Subcutaneous abdominal adipose tissue (tissue), 5 donors: Measurements from ENCODE around the gene ZNF692.
"Not testable (repeated sequence)": the region's sequence is repeated elsewhere in the genome, so short reads cannot be mapped to it uniquely, and the experiment has no call there.

ENCODE experiments used
- H3K27ac ChIP-seq: one replicate; pipeline ENCODE4 v1.7.0; 2013; ENCODE audit warnings: low read depth, mild to moderate bottlenecking, inconsistent platforms, low read length, moderate library complexity
- H3K27me3 ChIP-seq, 5 donors: one replicate each; pipeline ENCODE4 v1.7.0; 2013; ENCODE audit warnings: low read length in 5 of 5, inconsistent platforms in 1 of 5; ENCODE audit not compliant: control insufficient read depth in 5 of 5, insufficient read depth in 4 of 5
- H3K36me3 ChIP-seq, 5 donors: one replicate each; pipeline ENCODE4 v1.7.0; 2013; ENCODE audit warnings: low read length in 5 of 5; ENCODE audit not compliant: control insufficient read depth in 5 of 5, insufficient read depth in 5 of 5
- H3K4me1 ChIP-seq, 5 donors: one replicate each; pipeline ENCODE4 v1.7.0; 2013; ENCODE audit warnings: low read length in 5 of 5, mild to moderate bottlenecking in 3 of 5, moderate library complexity in 1 of 5; ENCODE audit not compliant: control insufficient read depth in 5 of 5, insufficient read depth in 5 of 5
- H3K4me3 ChIP-seq, 5 donors: one replicate each; pipeline ENCODE4 v1.7.0; 2013; ENCODE audit warnings: low read length in 5 of 5, low read depth in 1 of 5
- H3K9ac ChIP-seq, 5 donors: one replicate each; pipeline ENCODE4 v1.7.0; 2013; ENCODE audit warnings: low read length in 5 of 5, mild to moderate bottlenecking in 4 of 5, moderate library complexity in 3 of 5
- H3K9me3 ChIP-seq, 5 donors: one replicate each; pipeline ENCODE4 v1.7.0; 2013; ENCODE audit warnings: low read length in 5 of 5; ENCODE audit not compliant: control insufficient read depth in 5 of 5
- donor health status: healthy.
- donor health status: healthy.
- donor health status: healthy.
- donor health status: healthy.
- donor health status: healthy.

Gene ZNF692

DNA sequence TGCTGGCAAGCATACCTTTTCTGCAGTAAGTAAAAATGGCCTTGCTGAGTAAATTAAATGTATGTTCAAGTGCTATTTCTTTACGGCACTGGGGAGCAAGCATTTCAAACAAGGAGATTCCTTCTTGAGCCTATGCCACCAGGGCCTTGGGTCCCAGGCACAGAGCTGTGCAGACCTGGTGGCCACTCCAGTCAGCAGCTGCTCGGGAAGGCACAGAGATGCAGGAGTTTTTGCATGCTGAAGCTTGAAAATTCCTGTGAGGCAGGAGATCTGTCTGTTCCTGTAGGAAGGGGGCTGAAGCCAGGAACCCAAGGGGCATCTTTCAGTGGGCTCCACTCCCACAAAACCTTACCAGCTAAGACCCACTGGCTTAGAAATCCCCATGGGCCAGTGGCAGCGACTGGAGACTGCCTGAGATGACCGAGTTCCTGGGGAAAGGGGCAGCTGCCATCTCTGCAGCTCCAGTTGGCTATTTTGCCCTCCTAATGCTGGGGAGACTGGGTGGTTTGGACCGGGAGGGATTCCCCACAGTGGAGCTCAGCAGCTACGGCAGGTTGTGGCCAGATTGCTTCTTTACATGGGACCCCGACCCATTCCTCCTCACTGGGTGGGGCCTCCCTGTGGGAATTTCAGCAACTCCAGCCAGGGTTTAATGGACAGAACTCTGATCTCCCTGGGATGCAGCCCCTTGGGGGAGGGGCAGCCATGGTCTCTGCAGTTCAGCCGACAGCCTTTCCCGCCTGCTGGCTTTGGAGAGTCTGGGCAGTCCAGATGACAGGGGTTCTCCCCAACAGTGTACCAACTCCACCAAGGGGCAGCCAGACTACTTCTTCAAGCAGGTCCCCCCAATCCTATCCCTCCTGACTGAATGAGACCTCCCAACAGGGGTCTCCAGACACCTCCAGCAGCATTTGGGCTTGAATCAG is 38.8 kb upstream of the ZNF692 start:
- H3K4me3 ChIP-seq: no peak overlapping the region
- H3K27me3 ChIP-seq: peaks cover 6 to 18% (median 13%) of the 10 kb centered on the region in 5 donors
- no peaks in the 10 kb centered on the region for H3K36me3 ChIP-seq
- H3K9me3 ChIP-seq: no peaks in the 10 kb centered on the region
- no peak overlapping the region for H3K9ac ChIP-seq
- H3K4me1 ChIP-seq: no peaks in the 10 kb centered on the region
- no peak overlapping the region for H3K27ac ChIP-seq

DNA sequence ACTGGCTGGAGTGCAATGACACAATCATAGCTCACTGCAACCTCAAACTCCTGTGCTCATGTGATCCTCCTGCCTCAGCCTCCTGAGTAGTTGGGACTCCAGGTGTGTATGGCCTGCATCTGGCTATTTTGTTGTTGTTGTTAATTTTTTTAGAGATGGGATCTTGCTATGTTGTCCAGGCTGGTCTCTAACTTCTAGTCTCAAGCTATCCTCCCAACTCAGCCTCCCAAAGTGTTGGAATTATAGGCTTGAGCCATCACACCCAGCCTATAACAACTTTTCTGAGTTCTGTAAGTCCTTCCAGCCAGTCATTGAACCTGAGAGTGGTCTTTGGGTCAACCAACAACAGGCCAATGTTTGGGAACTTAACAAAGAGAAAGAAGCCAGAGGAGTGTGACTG is 36.0 kb upstream of the ZNF692 start:
- Histone ChIP-seq H3K27ac (no peak overlapping the region), H3K9me3 (no peaks in the 10 kb centered on the region), H3K27me3 (peaks cover 6 to 18% (median 13%) of the 10 kb centered on the region in 5 donors), H3K36me3 (no peaks in the 10 kb centered on the region), H3K4me3 (no peak overlapping the region), H3K9ac (no peak overlapping the region), H3K4me1 (no peaks in the 10 kb centered on the region)

DNA sequence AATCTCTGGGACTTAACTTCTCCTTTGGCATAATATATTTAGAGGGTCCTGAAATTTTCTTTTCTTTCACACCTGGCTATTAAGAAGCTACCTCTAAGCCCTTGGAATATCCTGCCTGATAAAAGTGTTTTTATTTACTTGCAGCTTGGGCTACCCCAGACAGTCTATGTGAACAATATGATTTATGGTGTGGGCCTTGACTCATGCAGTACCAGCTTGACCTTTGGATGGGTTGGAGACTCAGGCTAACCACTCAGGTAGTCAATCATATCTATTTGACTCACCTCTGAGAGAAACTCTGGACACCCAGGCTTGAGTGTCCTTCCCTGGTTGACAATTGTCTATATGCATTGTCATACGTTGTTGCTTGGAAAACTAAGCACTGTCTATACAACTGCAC is 33.7 kb upstream of the ZNF692 start:
- no peaks in the 10 kb centered on the region for H3K36me3 ChIP-seq
- H3K4me3 ChIP-seq: no peak overlapping the region
- H3K27me3 ChIP-seq: peaks cover 1 to 11% (median 7%) of the 10 kb centered on the region in 5 donors
- H3K27ac ChIP-seq: no peak overlapping the region
- no peak overlapping the region for H3K9ac ChIP-seq
- H3K4me1 ChIP-seq: no peaks in the 10 kb centered on the region
- no peaks in the 10 kb centered on the region for H3K9me3 ChIP-seq

DNA sequence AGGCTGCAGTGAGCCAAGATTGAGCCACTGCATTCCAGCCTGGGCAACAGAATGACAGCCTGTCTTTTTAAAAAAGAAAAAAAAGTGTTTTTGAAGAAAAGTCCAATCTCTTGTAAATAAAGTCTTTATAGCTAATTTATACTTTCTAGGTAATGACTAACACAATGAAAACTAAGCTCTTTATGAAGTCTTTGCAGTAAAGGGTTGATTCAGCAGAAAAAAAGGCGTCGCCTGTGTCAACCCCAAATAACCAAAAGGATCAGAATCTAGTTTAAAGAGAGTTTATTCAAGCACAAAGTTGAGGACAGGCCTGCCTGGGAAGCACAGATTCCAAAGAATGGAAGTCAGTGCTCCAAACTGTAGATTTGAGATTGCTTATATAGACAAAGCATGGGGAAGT is 32.9 kb upstream of the ZNF692 start:
- no peaks in the 10 kb centered on the region for H3K9me3 ChIP-seq
- H3K27me3 ChIP-seq: peaks cover 0 to 7% (median 4%) of the 10 kb centered on the region in 5 donors
- no peak overlapping the region for H3K4me3 ChIP-seq
- peaks cover 0 to under 1% (median 0%) of the 10 kb centered on the region in 5 donors for H3K4me1 ChIP-seq
- H3K36me3 ChIP-seq: no peaks in the 10 kb centered on the region
- no peak overlapping the region for H3K27ac ChIP-seq
- H3K9ac ChIP-seq: no peak overlapping the region

DNA sequence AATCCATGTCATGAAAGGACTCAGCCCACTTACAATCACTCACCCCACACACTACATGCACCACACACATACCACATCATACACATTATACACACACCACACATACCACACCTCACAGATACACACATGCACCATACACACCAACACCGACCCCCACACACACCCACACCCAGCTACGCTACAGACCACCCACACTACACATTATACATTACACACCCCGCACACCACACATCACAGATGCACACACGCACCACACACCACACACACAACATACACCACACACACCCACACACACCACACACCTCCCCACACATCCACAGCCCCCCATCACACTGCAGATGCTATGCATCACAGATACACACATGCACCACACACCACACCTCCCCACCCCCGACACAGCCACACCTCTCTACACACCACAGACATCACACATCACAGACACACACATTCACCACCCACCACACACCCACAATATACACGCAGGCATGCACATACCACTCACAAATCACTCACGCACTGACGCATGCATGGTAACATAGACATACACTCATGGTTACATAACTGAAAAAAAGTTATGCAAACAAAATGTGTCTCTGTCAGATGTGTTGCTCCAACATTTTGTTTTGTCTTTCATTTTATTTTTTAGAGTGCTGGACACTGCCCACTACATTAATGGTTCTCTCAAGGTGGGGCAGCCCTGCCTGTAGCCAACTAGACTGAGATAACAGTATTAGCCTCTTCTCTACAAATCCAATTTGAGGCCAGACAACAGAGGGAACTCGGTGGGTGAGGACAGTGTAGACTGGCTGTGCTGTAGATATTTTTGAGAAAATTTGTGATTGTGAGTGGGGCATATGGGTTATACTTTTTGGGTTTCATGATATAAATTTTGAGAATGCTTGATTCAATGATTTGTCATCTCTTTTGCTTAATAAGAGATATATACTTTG is 31.9 kb upstream of the ZNF692 start:
- Histone ChIP-seq H3K36me3 (no peaks in the 10 kb centered on the region), H3K4me3 (no peak overlapping the region), H3K4me1 (peaks cover 0 to 6% (median 4%) of the 10 kb centered on the region in 5 donors), H3K27ac (no peak overlapping the region), H3K9ac (no peak overlapping the region), H3K9me3 (no peaks in the 10 kb centered on the region), H3K27me3 (peaks cover 0 to 4% (median 0%) of the 10 kb centered on the region in 5 donors)

DNA sequence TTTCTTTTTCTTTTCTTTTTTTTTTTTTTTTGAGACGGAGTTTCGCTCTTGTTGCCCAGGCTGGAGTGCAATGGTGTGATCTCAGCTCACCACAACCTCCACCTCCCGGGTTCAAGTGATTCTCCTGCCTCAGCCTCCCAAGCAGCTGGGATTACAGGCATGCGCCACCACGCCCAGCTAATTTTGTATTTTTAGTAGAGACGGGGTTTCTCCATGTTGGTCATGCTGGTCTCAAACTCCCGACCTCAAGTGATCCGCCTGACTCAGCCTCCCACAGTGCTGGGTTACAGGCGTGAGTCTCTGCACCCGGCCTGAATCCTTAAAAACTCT is 31.0 kb upstream of the ZNF692 start:
- not testable (repeated sequence) for H3K36me3 ChIP-seq, H3K27ac ChIP-seq, H3K4me1 ChIP-seq, H3K9ac ChIP-seq, H3K4me3 ChIP-seq, H3K9me3 ChIP-seq, H3K27me3 ChIP-seq

DNA sequence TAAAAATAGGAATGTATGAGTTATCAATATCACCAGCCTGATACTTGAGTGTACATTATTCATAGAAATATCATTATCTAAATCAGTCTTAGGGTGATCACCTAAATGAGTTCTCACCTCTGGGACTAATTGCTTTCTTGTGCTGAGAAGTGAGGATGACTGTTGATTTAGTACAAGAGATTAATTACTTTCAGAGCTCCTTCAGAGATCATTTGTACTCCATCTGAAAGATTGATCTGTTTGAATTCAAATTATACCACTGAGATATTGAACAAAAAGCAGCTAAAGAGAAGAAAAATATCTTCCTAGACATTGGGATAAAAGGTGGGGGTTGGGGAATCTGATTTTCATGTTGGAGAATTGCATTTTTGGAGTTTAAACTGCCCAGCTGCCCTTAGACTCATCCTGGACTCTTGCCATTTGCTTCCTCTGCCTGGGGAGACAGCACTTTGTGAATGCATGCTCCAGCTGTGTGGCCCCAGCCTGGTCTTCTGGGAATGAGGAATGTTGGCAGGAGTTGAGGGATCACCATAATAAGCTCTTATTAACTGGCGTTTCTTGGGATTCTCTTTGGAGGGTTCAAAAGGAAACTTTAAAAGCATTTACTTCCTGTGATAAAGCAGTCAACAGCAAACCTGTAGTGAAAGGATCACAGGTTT is 27.5 kb upstream of the ZNF692 start:
- no peaks in the 10 kb centered on the region for H3K9me3 ChIP-seq
- H3K9ac ChIP-seq: no peak overlapping the region
- no peaks in the 10 kb centered on the region for H3K36me3 ChIP-seq
- peaks cover 0 to 4% (median 0%) of the 10 kb centered on the region in 5 donors for H3K27me3 ChIP-seq
- no peak overlapping the region for H3K4me3 ChIP-seq
- peaks cover 0 to 6% (median 4%) of the 10 kb centered on the region in 5 donors for H3K4me1 ChIP-seq
- H3K27ac ChIP-seq: no peak overlapping the region

DNA sequence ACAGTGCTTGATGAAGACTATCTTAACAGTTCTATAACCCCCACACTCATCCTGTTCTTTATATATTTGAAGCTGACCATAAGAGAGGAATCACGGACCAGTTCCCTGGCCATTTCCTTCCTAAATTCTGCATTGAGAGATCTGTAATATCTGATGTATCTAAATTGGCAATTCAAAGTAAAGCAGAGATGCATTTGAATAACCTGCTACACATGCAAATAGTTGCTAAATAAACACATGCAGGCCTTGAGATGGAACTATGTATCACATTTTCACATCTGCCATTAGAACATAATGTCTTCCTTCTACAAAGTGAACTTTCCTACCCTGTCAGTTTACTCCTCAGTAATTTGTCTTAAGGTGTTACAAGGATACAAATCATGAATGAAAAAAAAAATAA is 26.8 kb upstream of the ZNF692 start:
- Histone ChIP-seq H3K27me3 (peaks cover 0 to 3% (median 0%) of the 10 kb centered on the region in 5 donors), H3K9ac (no peak overlapping the region), H3K36me3 (no peaks in the 10 kb centered on the region), H3K9me3 (no peaks in the 10 kb centered on the region), H3K27ac (no peak overlapping the region), H3K4me3 (no peak overlapping the region), H3K4me1 (peaks cover 0 to 6% (median 4%) of the 10 kb centered on the region in 5 donors)

DNA sequence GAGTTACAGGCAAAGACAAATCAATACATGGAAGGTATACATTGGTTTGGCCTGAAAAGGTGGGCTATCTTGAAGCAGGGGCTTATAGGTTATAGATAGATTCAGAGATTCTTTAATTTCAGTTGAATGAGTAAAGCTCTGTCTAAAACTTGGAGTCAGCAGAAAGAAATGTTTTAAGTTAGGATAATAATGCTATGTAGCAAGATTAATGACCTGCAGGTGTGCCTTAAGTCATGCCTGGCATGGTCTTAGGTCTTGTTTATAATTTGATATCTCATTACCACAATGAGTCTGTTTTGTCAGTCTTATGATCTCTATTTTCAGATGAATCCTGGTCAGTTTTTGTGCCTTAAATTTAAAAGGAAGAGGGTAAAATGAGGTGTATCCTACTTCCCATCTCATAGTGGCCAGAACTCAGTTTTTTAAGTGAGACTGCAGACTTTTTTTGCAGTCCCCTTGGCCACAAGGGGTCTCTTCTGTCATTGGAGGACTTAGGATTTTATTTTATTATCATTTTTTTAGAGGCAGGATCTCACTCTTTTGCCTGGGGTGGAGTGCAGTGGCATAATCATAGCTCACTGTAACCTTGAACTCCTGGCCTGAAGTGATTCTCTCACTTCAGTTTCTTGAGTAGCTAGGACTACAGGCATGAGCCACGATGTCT is 25.9 kb upstream of the ZNF692 start:
- Histone ChIP-seq H3K4me1 (peaks cover 0 to 6% (median 4%) of the 10 kb centered on the region in 5 donors), H3K9me3 (no peaks in the 10 kb centered on the region), H3K9ac (no peak overlapping the region), H3K27ac (no peak overlapping the region), H3K27me3 (no peaks in the 10 kb centered on the region), H3K36me3 (no peaks in the 10 kb centered on the region), H3K4me3 (no peak overlapping the region)
